ENCODE measurements around the gene DEDD. TPM values are rescaled to one million over a fixed set of nuclear protein-coding genes. Genes with fewer than 3 reads are reported as not detected.

DEDD gene
- total and polyA plus RNA-seq, 2 of the 4 experiments (the other 2 are of a cell fraction) = 40.2 to 47.9 TPM

DNA sequence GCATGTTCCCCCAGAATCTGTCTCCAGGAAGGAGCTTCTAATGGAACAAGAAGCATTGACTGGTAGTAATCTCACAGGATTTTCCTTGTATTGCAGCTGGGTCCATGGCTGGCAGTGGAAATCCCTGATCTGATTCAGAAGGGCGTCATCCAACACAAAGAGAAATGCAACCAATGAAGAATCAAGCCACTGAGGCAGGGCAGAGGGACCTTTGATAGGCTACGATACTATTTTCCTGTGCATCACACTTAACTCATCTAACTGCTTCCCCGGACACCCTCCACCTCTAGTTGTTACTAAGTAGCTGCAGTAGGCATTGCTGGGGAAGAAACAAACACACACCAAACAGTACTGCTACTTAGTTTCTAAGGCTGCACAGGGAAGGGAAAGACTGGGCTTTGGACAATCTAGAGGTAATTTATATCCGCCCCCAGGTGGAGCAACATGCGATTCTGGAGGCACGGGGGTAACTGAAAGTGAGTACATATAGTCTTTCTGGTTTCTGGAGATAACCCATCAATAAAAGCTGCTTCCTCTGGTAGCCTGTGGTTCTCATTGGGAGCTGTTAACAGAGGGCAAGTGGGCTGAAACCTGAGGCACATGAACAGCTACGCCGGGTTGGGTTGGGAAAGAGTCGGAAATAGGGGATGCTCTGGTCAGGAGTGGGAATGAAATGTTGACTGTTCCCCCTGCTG, 26.0 kb upstream of the DEDD start (continued):
- no peak for TF ChIP-seq BHLHE40 (IDR thresholded peaks at IDR 0.05; ENCODE audit: low read depth, low read length)

GRCh38 chr1:161157867-161158266, 25.4 kb upstream of the DEDD start:
- Histone ChIP-seq H3K9me1 (ENCODE audit: insufficient read depth, low read length) (peaks cover 19% of the 10 kb centered on the region), H2BK15ac (ENCODE audit: low read depth, low read length) (no peak overlapping the region), H2AK5ac (ENCODE audit: low read depth, low read length) (no peak overlapping the region), H4K20me1 (ENCODE audit: insufficient read depth, low read length) (no peaks in the 10 kb centered on the region), H3K18ac (ENCODE audit: low read depth, low read length) (no peak overlapping the region), H2BK20ac (ENCODE audit: low read depth, low read length) (no peak overlapping the region), H2AK9ac (replicated peaks; ENCODE audit: low read depth, low read length, poor library complexity) (no peak overlapping the region), H3K9me3 (ENCODE audit: control insufficient read depth, insufficient read depth, low read length) (no peaks in the 10 kb centered on the region), H3K27me3 (ENCODE audit: control insufficient read depth, insufficient read depth, low read length) (no peaks in the 10 kb centered on the region), H4K5ac (ENCODE audit: low read depth, low read length) (no peak overlapping the region), H2BK120ac (ENCODE audit: low read depth, low read length) (no peak overlapping the region), H2BK5ac (ENCODE audit: low read depth, low read length, poor library complexity, severe bottlenecking) (no peak overlapping the region), H3K27ac (ENCODE audit: insufficient read depth, low read length) (no peak overlapping the region), H2AFZ (replicated peaks; ENCODE audit: low read length, poor library complexity) (no peak overlapping the region), H3K4ac (ENCODE audit: low read depth, low read length) (no peak overlapping the region), H3K14ac (replicated peaks; ENCODE audit: low read depth, low read length) (no peak overlapping the region), H3K4me3 (ENCODE audit: insufficient read depth, low read depth, low read length) (no peak overlapping the region), H3K79me1 (ENCODE audit: low read depth in 1 of 2, low read length in 2 of 2) (peaks cover 23 to 51% of the 10 kb centered on the region in 2 experiments), H4K8ac (ENCODE audit: low read depth in 2 of 2, low read length in 2 of 2) (no peak overlapping the region), H3K36me3 (ENCODE audit: control insufficient read depth, insufficient read depth, low read length) (peaks cover 26% of the 10 kb centered on the region), H4K91ac (ENCODE audit: insufficient read depth, low read depth, low read length) (no peak overlapping the region), H3K56ac (ENCODE audit: extremely low read depth, insufficient read depth, low read length) (no peak overlapping the region), H3K4me1 (ENCODE audit: control insufficient read depth, insufficient read depth, low read length) (peaks cover 7% of the 10 kb centered on the region), H3K9ac (ENCODE audit: low read depth, low read length) (no peak overlapping the region), H3K4me2 (ENCODE audit: low read depth, low read length) (no peak overlapping the region), H3K23ac (ENCODE audit: low read depth, low read length) (no peak overlapping the region)
- dilution Hi-C loops (cut with HindIII; ENCODE audit: low sequenced_read_pairs, unreplicated experiment) = no loop called here
- no peak for DNase-seq
- WGBS, 2 experiments (ENCODE audit: extremely low coverage in 2 of 2, insufficient read length in 1 of 2) = no CpG with 5 or more reads among the region's 1 CpG
- no peak for ATAC-seq (ENCODE audit: low read depth)
- in situ Hi-C loops (cut with MboI; ENCODE audit: low sequenced_read_pairs) = no loop called here
- no TSS peak for BruUV-seq (replicated peaks)
- intact Hi-C loops (cut with micrococcal nuclease) = no loop called here
- ChIA-PET POLR2A (ENCODE audit: unreplicated experiment) (no interaction called here), CTCF (interaction anchor here (0.6 to 1.0 kb wide), 2 partner anchors 31 to 775 kb away, joined by 3 to 6 read pairs; no protein-coding TSS in a partner anchor)
- TF ChIP-seq BHLHE40 (IDR thresholded peaks at IDR 0.05; ENCODE audit: low read depth, low read length) = no peak
- no peak for TF ChIP-seq RAD21 (IDR thresholded peaks at IDR 0.05; ENCODE audit: low read length)
- TF ChIP-seq SMC3 (IDR thresholded peaks at IDR 0.05; ENCODE audit: low read depth, low read length) = no peak
- TF ChIP-seq, protein P1, sequence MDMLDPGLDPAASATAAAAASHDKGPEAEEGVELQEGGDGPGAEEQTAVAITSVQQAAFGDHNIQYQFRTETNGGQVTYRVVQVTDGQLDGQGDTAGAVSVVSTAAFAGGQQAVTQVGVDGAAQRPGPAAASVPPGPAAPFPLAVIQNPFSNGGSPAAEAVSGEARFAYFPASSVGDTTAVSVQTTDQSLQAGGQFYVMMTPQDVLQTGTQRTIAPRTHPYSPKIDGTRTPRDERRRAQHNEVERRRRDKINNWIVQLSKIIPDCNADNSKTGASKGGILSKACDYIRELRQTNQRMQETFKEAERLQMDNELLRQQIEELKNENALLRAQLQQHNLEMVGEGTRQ (IDR thresholded peaks at IDR 0.05; ENCODE audit: low read depth, low read length) = no peak
- no peak for TF ChIP-seq MXI1 (IDR thresholded peaks at IDR 0.05; ENCODE audit: borderline replicate concordance, low read depth, low read length)
- no peak for TF ChIP-seq RCOR1 (IDR thresholded peaks at IDR 0.05; ENCODE audit: insufficient replicate concordance, low read length)
- no peak for TF ChIP-seq CHD1 (IDR thresholded peaks at IDR 0.05; ENCODE audit: low read depth, low read length)
- no peak for TF ChIP-seq MAFK (IDR thresholded peaks at IDR 0.05; ENCODE audit: low read depth, low read length)
- no peak for TF ChIP-seq CEBPB (IDR thresholded peaks at IDR 0.05; ENCODE audit: low read depth, low read length)
- no peak for TF ChIP-seq RFX5 (IDR thresholded peaks at IDR 0.05; ENCODE audit: low read depth, low read length)
- TF ChIP-seq NFE2L2 (IDR thresholded peaks at IDR 0.05; ENCODE audit: low read depth, low read length) = no peak
- TF ChIP-seq, protein P2, sequence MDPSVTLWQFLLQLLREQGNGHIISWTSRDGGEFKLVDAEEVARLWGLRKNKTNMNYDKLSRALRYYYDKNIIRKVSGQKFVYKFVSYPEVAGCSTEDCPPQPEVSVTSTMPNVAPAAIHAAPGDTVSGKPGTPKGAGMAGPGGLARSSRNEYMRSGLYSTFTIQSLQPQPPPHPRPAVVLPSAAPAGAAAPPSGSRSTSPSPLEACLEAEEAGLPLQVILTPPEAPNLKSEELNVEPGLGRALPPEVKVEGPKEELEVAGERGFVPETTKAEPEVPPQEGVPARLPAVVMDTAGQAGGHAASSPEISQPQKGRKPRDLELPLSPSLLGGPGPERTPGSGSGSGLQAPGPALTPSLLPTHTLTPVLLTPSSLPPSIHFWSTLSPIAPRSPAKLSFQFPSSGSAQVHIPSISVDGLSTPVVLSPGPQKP (IDR thresholded peaks at IDR 0.05; ENCODE audit: borderline replicate concordance, low read depth, low read length) = no peak
- no peak for TF ChIP-seq MAZ (IDR thresholded peaks at IDR 0.05; ENCODE audit: borderline replicate concordance, low read depth, low read length)
- TF ChIP-seq POLR2A (IDR thresholded peaks at IDR 0.05; ENCODE audit: low read depth, low read length) = no peak
